Activated CD4-positive, alpha-beta T cell treated with anti-CD3 and anti-CD28 coated beads, Interleukin-2, amount 50 U/mL, for 16 hours (primary cell): ENCODE measurements around the gene CD8B2.
"Not testable (repeated sequence)": the region's sequence is repeated elsewhere in the genome, so short reads cannot be mapped to it uniquely, and the experiment has no call there.

Experiments used
- DNase-seq: peaks from one replicate; pipeline ENCODE4 v3.0.0-alpha.2; 2020

Gene CD8B2

DNA sequence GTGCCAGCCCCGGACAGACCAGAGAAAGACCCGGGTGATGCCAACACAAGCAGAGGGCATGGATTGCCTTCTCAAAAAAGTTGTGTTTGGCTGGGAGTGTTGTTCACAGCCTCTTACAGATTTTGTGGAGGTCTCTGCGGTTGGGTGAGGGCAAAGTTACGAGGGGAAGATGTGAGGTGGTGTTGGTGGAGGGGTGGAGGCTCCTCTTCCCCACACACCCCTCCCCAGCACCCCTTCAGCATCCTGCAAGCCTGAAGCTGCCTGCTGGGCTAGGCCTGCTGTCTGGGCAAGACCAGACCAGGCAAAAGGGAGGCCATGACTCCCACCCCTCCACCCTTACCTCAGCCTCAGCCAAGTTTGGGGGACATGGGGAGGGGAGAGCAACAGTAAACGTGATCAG is 26.2 kb downstream of the CD8B2 start:
- DNase-seq, result not testable (repeated sequence)

DNA sequence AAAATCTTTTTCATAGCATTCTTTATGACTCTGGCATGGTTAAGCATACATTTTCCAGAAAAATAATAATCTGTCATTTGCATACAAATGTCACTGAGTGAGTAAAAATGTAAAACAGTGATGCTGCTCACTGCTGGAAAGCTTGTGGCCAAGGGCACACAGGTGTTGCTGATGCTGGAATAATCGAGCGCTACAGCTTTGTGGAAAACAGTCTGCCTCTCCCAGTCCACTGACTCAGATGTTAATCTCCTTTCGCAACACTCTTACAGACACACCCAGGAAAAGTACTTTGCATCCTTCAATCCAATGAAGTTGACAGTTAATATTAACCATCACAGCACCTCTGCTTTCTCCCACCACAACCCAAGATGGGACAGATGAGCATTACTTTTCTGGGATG is 27.7 kb downstream of the CD8B2 start:
- DNase-seq, result not testable (repeated sequence)

DNA sequence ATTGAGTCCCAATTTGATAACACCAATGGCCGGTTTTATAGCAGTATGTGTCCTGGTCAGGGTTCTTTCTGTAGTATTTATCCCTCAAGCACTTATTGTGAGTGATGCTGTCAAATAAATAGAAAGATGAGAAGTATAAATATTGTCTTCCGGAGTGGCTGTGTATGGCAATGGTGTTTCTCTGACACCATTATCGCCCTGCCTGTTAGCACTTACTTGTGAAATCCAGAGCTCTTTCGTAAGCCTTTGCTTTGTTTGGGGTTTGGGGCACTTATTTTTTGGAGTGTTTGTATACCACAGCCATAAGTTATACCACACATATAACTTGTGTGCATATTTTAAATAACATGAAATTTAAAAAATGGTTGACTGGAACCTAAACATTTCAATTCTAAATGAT is 29.3 kb downstream of the CD8B2 start:
- no peak for DNase-seq

DNA sequence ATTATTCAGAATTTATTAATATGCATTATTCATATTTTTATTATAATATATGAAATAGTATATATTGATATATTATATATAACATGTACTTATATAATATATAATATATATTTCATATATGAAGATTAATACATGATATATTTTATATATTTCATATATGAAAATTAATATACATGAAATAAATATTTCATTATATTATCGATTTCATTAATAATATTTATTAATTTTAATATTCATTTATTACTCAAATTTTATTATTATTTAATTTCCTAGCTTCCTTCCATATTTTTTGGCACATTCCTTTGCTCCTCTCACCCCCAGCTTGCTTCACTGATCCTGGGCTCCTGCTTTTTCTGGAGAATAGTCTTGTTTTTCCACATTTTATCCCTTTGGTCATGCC is 29.7 kb downstream of the CD8B2 start:
- DNase-seq, result no peak

DNA sequence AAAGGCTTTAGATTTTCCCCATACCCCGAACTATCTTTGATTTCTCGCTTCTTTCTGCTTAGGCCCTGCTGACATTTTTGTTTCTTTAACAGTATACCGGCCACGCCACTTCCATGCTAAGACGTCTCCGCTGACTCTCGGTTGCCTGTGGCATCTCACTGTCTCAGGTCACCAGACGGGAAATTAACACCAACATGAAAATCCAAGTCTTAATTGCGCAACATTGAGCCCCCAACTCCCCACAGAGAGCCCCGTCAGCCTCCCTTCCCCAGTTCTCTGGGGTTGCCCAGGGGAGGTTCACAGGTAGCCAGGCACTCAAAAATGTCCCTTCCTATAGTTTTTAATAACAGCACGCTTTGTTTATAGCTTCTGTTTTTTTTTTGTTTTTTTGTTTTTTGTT is 30.2 kb downstream of the CD8B2 start:
- DNase-seq, result no peak

DNA sequence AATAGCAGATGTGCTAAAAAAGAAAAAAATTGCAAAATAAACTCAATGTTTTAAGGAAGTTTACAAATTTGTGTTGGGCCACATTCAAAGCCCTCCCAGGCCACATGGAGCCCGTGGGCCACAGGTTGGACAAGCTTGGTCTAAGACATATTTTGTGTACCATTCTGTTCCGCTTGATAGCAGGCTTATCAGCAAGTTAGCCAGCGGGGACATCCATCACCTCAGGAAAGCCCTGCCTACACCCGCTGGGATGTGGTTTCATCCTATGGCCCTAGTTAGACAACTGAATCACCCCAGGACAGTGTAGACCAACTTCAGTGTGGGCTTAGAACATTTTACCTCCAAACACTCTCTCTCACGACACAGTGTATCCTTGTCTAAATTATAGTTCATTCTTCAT is 32.6 kb downstream of the CD8B2 start:
- DNase-seq, result no peak

DNA sequence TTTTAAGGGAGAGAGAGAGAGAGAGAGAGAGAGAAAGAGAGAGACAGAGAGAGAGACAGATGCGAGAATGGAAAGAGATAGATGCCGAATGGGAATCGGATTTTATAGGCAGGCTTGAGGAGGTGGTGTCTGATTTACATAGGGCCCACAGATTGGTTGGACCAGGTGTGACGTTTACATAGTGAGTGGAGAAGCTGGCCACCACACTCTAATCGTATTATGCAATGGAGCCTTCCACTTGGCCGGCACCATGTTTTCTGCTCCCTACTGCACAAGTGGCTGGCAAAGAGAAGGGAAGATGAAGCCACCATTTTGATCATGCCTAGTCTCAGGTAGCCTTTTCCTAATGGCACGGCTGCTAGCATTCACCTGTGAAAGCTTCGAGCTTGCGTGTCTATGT is 33.9 kb downstream of the CD8B2 start:
- DNase-seq, result no peak

DNA sequence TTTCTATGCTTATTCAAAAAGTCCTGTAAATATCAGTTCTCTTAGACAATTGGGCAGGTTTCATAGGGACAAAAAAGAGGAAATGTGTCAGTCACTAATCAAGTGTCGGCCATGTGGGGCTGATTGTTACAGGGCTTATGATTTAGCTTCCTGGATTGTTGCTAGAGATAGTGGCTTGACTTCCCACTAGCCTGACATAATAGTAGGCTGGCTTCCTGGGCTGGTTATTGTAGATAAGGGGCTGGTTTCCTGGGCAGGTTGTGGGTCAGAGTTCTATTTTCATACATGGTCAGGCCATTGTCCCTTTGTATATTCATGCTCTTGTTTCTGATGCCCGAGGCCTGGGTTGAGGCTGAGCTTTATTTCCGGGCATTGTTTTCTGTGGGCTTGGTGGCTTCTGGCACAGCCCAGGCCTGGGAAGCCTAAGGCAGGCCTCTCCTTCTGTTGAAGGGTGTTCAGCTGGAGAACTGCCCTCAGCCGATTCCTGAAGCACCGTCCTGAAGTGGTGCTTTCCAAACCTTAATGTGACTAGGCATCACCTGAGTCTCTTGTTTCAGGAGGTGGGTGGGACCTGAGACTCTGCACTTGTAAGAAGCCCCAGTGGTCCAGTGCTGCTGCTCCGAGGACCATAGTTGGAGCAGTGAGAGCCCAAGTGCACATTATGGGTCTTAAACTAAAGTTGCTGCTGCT is 37.0 kb downstream of the CD8B2 start:
- no peak for DNase-seq

DNA sequence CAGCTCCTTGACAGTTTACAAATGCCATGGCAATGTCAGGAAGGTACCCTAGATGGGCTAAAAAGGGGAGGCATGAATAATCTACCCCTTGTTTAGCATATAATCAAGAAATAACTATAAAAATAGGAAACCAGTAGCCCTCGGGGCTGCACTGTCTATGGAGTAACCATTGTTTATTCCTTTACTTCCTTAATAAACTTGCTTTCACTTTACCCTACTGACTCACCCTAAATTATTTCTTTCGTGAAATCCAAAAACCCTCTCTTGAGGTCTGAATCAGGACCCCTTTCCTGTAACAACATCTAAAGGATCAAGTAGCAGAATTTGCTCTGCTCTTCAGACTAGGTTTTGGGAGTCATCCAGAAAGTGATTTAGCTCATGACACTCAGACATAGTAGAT is 43.7 kb downstream of the CD8B2 start:
- no peak for DNase-seq

DNA sequence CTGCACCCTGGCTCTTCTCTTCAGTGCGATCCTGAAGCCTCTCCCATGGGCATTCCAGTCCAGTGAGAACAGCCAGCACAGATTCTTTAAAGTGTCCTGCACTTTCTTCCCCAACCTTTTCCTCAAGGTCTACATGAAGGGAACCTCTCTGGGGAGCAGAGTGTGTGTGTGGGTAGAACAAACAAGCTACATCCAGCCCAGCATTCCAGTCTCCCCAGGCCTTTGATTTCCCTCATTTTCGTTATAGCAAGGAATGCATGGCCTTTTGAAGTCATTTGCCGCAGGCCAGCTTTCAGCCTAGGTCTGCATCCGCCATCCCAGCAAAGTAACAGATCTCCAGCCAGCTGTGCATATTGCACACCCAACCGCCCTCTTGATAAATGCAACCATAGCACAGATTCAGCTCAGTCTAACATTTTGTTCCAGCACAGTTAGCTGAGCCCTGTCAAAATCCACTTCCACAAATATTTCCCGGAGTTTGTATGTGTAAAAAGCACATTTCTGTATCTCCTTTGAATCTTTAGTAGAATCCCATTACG is 44.6 kb downstream of the CD8B2 start:
- no peak for DNase-seq

DNA sequence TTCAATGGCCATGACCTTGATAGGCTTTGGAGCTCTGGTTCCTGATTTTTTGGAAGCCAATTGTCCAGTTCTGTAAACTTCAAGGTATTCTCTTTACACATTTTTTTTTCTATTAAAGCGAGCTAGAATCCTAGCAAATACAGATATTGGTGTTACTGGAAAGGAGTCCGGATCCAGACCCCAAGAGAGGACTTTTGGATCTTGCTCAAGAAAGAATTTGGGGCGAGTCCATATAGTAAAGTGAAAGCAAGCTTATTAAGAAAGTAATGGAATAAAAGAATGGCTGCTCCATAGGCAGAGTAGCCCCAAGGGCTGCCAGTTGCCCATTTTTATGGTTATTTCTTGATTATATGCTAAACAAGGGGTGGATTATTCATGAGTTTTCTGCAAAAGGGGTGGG is 45.1 kb downstream of the CD8B2 start:
- DNase-seq, result no peak

DNA sequence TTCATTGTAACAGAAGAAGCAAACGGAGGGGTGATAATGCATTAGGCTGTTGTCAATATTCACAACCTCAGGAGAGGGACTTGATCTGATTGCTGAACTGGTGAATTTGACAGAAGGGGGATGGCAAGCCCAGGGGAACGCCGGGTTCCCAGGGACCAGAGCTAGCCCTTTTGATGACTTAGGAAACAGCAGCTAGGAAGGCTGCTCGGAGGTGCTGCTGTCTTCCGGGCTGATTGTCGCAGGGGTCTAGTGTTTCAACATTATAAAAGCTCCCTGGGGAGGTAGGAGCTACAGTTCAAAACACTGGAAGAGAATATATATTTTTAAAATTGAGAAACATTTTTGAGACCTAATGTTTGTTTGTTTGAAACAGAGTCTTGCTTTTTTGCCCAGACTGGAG is 47.3 kb downstream of the CD8B2 start:
- DNase-seq, result no peak

DNA sequence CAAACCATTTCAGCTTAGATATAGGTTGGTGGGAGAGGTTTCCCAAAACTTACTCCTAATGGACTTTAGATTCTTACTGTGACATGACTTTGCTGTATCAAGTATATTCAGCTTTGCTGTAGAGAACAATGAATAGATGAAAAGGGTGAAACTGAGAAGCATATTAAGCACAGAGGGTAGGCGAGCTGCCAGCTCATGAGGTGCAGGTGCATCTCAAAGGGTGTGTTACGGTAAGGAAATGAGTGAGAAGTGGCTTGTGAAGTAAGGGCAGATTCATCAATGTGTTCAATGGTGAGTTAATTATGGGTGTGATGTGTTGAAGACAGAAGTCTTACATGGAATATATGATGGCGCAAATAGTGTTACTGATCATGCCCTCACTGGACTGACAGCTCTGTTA is 49.3 kb downstream of the CD8B2 start:
- DNase-seq, result no peak

DNA sequence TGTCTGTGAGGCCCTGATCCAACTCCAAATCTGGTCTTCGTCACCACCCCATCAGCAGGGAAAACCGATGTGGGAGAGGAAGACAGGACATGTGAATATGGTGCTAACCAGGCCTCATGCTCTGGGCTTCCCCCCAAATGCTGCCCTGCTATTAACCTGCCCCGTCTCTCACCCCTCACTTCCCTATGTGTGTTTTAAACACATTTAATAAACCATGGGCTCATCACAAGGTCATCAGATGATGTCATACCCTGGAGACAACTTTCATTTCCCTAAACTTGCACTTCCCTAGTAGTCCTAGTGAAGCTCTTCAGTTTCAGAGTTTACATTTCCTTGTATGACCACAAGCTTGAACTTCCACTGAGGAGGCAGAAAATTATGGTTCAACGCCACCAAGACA is 49.9 kb downstream of the CD8B2 start:
- no peak for DNase-seq

DNA sequence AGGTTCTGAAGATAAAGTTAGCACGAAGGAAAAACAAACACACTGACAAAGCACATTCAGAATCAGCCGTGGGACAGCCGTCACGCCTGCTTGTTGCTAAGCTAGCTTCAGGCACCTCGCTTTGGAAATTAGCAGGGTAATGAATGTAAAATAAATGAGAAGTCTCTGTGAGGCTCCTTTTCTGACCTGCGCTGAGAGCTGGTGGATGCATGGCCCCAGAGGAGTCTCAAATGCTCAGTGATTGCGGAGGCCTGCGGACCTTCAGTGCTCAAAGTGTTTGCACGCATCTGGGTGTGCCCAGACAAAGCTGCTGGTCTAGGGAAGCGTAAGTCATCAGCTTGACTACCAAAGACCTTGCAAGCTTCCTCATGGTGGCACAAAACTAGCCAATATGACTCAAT is 50.6 kb downstream of the CD8B2 start:
- DNase-seq, result no peak

DNA sequence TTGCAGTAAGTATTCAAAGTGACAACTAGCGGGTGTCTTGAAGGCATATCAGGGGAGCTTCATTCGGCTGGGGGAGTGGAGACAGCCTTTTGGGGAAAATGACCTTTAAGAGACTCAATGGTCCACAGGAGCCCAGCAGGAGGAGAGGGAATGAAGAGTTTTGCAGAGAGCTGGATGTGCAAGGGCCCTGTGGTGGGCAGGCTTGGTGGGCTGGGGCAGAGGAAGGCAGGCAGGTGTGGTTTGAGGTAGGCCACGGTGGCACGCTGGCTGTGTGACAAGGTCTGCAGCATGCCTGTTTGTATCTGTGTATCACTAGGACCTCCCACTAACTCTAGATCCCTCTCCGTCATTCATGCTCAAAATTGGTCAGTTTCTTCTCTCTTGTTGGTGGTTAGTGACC is 53.7 kb downstream of the CD8B2 start:
- DNase-seq, result no peak

DNA sequence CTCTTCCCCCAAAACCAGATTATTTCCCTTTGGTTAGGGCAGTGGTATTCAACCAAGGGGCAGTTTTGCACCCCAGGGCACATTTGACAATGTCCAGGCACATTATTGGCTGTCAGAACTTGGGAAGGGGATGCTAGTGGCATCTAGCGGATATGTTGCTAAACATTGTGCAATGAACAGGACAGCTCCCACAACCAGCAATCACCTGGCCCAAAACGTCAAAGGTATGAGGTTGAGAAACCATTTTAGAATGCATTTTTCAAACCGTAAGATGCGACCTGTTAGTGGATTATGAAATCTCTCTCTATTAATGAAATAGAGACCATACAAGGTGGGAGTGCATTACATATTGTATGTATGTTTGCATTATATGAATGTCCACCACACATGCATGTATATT is 54.2 kb downstream of the CD8B2 start:
- no peak for DNase-seq

DNA sequence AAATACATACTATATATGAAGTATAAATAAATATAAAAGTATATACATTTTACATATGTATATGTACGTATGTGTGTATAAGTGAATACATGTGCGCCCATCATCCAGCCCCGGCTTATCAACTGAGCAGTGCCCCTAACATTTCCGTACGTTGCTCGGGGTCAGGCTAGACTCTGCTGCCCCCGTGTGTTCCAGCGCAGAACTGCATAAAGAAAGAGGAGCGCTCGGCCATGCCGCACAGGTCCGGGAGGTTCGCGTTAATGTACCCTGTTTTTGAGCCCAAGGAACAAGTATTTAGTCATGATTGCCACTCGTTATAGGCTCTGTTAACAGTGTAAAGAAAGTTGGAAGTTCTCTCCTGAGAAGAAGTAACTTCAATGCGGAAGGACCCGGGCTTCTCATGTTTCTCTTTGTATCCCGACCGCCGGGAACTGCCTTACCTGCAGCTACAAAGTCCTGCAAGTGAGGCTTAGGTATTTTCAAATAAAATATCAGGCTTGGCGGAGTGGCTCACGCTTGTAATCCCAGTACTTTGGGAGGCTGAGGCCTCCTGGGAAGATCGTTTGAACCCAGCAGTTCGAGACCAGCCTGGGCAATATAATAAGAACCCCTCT is 55.7 kb downstream of the CD8B2 start:
- peak; percentile 73 for DNase-seq

DNA sequence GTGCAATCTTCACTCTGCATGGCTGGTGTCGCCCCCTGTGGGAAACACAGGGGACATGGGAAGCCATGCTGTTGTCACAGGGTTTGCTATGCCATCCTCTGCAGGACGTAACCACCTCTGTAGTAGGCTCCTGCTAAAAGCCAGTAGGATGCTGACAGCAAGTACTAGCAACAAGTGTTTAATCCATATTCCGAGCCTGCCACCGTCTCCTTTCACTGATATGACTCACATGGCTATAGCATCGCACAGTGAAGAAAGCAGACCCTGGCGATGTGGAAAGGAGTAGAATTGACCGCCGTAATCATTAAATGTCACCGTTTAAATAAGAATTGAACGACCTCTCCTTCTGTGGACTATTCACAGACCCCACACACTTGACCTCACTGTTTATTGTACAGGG is 57.8 kb downstream of the CD8B2 start:
- DNase-seq, result no peak

DNA sequence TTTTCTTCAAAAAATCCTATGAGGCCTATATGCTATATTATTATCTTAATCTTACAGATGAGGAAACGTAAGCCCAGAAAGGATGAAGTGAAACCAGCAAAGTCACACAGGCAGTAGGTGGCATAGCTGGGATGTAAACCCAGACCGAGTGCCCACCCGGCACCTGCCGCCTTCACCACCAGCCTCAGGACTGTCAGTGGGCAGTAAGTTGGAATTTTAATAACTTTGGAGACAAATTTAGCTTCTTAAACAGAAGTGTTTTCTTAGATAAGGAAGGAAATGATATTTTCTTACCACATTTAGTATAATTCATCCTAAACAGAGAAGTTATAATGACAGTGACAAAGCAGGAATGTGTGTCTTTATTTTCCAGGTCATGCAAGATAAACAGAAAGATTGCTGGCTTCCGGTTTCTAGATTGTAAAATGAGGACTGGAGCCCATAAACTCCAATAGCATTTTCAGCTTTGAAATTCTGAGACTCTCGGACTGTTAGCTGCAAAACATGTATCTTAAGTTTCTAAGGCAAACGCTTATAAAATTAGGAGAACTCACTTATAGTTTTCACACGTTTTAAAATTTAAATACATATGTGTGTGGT is 59.3 kb downstream of the CD8B2 start:
- DNase-seq, result no peak

DNA sequence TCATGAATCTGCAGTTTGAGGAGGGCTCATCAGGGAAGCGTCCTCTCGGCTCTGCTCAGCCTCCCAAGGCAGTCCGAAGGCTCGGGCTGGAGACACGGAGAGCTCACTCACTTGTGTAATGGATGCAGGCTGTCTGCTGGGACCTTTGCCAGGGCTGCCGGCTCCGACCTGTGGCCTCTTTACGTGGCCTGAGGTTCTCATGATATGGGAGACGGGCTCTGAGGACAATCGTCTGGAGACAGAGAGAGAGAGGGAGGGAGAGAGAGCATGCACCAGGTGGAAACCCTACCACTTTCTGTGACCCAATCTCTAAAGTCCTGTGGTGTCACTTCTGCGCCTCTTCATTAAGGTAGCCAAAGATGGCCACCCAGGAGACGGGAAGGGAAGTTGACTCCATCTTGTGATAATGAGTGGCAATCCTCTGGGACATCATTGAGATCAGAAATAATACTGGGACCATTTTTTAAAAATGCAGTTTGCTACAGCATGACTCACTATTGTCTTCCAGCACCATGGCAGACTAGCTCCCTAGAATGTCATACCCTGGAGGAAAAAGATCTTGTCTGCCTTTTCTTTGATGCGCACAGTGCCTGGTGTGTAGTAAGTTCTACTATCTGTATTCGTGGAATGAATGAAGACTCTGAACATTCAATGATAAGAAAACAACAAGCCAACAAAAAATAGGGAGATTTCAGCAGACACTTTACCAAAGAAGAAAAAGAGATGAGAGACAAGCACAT is 60.2 kb downstream of the CD8B2 start:
- no peak for DNase-seq

DNA sequence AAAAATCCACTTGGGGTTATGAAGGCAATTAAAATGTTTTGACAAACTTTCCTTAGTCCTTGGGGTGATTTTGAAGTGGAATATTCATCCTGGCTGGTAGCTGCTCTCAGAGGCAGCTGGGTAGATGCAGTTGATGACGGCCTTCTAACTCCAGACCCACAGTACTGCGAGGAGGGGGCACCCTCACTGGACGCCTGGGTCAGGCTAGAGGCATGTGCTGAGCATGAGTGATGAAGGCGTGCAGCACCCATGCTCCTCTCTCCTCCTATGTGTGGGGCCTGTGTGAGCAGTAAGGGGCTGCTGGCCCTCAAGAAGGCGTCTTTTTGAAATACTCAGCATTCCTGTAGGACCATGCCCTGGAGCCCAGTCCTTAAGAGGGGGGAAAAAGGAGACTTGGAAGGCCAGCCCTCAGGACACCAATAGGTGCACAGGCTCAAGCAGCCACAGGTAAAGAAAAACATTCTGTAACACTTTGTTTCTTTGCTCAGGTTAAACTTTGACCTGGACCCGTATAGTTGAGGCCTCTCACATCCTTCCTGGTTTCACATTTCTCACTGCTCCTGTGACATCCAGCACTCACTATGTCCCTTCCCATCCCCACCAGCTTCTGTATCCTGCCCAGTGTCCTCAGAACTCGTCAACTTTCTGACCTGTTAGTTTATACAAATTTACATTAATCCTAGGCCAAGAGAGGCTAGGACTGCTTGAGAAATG is 64.4 kb downstream of the CD8B2 start:
- no peak for DNase-seq

DNA sequence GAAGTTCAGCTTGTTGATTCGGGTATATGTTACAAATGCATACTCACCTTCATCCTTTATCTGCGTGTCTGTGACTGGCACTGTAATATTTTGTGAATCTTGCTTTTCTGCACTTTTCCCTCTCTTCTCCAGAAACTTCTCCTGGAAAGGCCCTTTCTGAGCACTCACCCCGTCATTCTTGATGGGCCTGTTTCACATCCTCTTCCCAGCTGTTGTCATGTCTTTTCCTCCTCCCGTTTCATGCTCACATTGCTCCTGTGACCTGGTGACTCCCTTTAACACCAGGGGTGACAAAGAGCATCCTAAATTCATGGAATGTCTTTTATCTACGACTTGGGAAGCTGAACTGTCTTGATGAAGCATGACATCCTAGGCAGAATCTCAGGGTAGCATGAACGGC is 65.8 kb downstream of the CD8B2 start:
- no peak for DNase-seq
